ENCODE results near the gene PLP1.
"Not testable (repeated sequence)": the region's sequence is repeated elsewhere in the genome, so short reads cannot be mapped to it uniquely, and the experiment has no call there.

The PLP1 gene, protein sequence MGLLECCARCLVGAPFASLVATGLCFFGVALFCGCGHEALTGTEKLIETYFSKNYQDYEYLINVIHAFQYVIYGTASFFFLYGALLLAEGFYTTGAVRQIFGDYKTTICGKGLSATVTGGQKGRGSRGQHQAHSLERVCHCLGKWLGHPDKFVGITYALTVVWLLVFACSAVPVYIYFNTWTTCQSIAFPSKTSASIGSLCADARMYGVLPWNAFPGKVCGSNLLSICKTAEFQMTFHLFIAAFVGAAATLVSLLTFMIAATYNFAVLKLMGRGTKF

DNA sequence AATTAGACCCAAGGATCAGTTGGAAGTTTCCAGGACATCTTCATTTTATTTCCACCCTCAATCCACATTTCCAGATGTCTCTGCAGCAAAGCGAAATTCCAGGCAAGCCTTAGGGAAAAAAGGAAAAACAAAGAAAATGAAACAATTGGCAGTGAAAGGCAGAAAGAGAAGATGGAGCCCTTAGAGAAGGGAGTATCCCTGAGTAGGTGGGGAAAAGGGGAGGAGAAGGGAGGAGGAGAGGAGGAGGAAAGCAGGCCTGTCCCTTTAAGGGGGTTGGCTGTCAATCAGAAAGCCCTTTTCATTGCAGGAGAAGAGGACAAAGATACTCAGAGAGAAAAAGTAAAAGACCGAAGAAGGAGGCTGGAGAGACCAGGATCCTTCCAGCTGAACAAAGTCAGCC, at the start of gene PLP1:
Gene PLP1, plus strand, starts transcription at position 295 of the 400 bp plus-strand sequence. CDS start 156 bp downstream, outside the sequence.
- DNase-seq, result no peak

DNA sequence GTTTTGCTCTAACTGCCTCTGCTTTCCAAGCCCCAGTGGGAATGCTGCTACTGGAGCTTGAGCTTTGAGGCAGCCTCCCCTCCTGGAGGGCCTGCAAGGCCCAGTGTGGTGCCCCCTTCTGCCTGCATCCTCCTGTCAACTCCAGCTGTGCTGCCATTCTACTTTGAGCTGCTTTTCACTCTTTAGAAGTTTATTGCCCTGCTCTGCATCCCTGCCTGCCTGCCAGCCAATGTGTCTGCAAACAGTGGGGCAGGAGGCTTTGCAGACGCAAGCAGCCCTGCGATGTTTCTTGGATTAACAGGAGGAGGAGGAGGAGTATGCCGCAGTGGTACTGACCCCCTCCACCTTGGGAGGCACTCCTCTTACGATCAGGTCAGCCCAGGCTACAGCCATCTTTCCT, 49.5 kb upstream of the PLP1 start:
- no peak for DNase-seq

DNA sequence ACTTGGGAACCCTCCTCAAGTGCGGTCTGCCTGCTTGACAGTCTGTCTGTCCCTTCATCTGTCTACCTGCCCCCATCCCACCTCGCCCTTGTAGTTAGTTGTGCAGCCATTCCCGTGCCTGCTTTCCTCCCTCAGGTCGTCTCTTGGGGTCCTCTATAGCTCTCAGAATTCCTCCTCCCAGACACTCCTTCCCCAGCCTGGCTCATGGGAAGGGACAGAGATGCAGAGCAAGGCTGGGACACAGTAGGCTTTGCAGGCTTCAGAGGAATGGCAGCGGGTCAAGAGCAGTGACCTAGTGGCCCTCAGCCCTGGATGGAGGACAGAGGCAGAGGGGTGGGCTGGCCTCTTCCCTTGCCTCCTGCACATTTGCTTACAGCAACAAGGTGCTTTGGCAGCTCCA, 47.6 kb upstream of the PLP1 start:
- no peak for DNase-seq

DNA sequence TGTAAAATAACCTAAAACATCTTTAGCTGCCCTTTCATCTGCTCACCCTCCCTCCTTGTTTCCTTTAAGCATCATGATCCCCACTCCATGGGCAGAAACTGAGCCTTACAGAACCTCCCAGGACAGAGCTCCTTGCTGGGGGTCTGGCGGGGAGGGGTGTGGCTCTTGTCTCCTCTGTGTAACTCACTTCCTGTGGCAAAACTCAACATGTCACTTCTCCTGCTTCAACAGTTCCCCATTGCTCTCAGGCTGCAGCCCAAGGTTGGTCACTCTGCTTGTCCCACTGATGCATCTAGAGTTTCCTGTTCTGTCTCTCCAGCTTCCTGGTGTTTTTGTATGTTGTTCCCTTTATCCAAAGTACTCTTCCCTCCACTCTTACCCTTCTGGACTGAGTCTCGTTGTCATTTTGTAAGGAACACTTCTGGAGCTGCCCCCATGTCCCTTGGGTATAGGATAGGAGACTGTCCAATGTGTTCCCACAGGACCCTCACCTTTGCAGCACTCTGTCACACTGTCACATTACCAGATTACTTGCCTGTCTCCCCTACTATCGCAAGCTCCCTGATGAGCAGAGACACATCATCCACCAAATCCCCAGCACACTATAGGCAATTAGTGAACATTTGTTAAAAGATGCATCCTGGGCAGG, 46.4 kb upstream of the PLP1 start:
- no peak for DNase-seq

DNA sequence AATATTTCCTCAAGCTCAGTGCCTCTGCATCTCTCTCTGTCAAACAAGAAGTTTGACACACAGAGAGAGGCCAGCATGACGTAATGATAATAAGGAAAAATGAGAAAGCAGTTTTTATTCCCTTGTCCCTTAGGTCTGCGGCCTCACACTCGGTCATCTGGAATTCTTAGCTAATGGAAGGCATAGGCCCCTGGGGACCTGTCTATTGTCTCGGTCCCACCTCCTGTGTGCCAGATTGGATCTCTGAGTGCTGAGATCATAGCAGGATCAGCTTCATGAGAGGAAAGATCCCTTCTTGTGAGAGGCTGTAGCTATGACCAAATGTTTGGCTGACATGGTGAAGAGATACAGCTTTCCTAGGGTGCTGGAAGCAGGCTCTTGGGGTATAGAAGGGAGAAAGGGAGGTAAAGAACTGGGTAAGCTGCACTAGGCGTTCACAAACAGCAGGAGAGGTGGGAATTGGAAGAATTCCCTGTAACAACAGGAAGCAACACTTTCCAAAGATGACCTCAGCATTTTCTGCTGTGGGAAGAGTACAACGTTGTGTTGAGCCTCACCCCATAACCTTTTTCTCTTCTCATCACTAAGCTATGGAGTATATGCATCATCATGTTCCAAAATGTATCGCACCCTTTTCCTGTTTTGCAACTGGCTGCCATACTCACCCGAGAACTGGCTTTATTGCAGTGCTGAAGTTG, 45.7 kb upstream of the PLP1 start:
- no peak for DNase-seq

DNA sequence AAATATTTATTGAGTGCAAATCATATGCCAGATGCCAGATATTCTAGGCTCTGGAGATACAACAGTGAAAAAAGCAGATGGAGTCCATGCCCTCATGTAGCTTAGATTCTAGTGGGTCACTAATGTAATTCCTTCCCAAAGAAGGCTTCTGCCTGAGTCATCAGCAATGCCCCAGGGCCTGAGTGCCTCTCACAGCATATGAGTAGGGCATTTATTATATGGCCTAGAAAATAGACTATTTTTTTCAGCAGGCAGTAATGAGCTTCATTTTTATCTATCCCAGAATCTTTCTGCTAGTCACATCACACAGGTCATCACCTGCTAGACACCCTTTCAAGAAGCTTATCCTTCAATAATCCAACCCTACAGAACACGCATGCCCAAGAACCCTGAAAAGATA, 43.6 kb upstream of the PLP1 start:
- DNase-seq, result no peak

DNA sequence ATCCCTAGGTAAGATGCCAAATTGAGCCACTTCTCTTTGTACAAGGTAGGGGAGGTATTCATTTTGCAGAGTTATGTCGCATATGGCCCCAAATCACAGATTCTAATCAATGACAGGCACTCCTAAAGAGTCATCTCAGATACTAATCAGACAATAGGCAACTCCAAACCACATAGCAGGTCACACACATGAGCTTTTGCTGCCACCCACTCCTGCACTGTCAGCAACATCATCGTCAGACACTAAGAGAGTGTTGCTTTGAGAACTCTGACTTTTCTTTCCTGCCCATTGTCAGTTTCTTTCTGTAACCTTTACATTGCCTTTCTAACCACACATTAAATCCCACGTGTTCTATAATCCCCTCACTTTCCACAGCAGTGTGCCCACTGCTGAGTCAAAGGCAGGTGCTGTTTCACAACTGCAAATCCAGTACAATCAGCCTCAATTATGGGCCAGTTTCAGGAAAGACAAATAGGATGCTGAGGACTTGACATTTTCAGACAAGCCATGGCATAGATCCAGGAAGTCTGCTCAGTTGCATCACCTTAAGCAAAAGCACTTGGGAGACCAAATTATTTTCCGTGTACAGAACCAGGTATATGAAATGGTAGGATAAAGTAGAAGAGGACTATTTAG, 42.4 kb upstream of the PLP1 start:
- DNase-seq, result no peak

DNA sequence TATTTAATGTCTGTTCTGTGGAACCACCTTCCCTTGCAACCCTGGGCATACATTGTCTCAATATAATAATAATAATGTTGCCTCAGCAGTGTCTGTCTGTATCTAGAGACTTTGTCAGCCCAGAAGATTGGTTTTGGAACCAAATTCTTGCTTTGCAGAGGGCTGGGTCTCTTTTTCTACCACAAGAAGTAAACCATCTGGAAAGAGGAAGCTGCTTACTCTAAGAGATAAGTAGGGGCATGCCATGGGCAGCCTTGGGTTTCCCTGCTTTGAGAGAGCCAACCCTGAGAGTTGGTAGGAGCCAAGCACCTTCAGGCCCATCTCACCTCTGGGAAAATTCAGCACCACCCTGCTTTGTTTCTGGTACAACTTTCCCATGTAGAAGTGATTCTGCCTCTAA, 38.9 kb upstream of the PLP1 start:
- DNase-seq, result no peak

DNA sequence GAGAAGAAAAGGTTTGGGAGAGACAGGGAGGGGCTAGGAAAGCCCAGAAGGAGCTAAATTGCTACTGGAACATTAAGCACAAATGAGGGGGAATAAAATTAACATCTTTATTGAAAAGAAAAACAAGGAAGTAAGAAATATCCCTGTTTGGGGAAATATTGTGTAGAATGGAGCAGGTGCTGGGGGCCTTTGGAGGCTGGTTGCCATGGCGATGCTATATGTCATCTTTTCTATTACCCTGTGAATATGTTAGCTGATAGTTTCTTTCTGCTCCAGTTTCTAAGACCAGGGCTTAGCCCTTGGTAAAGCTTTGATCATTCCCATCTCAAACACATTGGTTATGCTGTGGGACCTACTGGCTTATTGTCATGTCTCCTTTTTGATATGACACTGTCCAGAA, 37.2 kb upstream of the PLP1 start:
- DNase-seq, result no peak

DNA sequence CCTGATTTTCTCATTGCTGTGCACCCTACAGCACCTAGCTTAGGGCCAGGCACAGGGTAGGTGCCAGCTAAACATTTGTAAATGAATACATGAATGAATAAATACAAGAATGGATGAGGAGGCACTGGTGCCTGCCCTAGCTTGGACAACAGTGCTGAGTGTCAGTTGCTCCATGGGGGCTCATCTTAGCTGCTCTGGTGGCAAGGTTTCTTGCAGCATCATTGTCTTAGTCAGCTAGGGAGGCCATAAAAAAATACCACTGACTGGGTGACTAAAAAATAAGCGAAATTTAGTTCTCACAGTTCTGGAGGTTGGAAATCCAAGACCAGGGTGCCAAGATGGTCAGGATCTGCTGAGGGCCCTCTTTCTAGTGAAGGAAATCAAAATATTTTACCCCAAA, 34.8 kb upstream of the PLP1 start:
- no peak for DNase-seq

DNA sequence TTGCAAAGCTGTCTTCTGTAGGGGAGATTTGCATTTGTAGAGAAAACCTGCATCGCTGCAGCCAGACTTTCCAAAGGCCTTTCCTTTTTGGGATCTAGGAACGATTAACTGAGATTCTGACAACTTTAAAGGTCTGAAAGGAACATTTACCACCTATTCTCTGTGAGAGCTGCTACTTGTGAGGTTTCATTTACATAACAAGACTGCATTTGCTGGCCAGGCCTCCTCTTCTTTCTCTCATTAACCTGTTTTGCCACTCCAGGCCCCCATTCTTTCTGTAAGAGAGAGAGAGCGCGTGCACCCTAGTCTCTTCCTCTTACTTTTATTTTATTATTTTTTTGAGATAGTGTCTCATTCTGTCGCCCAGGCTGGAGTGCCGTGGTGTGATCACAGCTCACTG, 34.3 kb upstream of the PLP1 start:
- no peak for DNase-seq

DNA sequence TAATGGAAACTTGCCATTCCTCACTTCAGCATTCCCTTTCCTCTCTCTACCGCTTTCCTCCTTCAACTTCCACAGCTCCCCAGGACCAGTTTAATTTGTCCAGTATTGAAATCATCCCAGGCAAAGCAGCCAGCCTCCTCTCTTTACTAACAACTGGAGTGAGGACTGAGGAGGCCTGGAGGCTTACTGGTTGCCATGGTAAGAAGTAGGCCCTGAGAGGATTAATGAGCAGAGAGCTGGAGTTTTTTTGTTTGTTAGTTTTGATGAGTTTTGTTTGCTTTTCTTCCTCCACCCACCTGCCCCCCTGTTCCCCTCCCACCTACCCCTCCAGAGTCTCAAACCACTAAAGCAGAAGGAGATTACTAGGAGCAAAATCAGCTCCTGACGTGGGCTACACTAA, 29.5 kb upstream of the PLP1 start:
- no peak for DNase-seq

DNA sequence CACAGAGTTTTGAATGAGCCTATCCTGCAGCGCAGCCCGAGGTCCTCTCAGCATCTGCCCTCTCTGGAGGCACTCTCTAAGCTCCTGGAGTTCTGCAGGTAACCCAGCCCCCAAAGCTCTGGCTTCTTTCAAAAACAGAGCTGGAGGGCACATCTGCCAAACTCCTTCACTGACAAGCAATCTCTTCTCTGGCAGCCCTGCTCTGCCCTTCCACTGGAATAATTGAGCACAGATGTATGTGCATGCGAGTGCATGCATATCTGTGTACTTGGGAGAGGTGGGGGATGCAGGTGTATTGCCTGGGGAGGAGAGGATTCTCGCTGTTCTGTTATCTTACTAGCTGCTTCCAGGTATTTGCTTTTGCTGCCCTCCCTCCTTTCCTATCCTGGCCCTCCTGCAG, 22.2 kb upstream of the PLP1 start:
- DNase-seq, result no peak

DNA sequence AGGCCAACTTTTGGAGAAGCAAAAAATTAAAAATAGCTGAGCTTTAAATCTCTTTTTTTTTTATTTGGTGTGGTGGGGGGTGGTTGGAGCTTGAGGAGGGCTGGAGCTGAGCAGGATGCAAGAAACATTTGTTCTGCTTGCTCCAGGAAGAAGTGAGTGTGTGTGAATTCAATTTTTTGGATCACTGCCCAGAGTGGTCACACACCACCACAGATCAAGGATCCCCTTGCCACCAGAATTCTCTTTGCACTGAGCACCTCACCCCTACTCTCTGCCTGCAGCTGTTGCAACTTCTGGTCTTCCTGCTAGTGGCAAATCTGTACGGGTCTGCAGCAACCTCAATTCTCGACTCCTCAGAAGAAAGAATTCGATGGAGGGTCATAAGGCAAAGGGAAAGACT, 19.9 kb upstream of the PLP1 start:
- no peak for DNase-seq

DNA sequence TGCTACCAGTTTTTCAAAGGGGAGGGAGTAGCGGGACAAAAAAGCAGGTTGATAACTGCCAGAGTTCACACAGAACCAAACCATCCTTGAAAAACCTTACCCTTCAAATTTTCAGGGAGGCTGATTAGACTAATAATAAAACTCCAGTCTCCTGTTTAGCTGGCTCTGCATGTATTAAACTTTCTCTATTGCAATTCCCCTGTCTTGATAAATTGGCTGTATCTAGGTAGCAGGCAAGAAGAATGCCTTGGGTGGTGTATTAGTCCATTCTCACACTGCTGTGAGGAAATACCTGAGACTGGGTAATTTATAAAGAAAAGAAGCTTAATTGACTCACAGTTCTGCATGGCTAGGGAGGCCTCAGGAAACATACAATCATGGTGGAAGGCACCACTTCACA, 18.1 kb upstream of the PLP1 start:
- DNase-seq, result no peak

DNA sequence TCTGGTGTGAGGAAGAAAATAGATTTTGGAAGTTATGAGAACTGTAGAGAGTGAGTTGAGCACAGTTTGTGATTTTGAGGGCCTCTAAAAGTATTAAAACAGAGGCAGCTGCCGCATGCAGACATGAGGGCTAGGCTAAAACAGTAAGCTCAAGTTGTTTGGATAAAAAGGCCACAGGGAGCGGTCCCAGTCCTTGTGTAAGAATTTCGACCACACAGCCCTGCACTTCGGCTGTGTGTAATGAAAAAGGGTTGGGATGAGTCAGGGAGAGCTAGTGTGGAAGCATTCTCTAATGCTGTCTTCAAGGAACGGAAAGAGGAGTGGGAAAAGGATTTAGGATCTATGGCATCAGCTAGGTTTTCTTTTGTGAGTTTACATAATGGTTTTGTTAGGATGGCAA, 13.1 kb upstream of the PLP1 start:
- DNase-seq, result not testable (repeated sequence)

DNA sequence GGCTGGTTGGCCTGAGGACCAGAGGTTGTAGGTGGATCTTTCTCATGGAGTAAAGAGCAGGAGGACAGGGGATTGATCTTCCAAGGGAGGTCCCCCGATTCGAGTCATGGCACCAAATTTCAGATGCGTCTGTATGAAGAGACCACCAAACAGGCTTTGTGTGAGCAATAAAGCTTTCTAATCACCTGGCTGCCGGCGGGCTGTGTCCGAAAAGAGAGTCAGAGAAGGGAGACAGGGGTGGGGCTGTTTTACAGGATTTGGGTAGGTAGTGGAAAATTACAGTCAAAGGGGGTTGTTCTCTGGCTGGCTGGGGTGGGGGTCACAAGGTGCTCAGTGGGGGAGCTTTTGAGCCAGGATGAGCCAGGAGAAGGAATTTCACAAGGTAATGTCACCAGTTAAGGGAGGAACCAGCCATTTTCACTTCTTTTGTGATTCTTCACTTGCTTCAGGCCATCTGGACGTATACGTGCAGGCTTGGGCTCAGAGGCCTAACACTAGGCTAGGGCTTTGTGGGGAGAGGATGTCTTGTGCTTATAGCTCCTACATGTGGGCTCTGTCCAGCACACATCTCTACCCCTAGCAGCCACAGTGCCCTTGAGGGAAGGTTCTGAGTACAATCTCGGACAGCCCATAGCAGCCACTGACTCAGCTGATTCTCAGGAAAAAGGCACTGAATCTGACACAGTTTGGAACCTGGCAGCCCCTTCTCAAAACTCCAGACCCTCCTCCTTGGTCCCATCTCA, 9.7 kb upstream of the PLP1 start:
- DNase-seq, result not testable (repeated sequence)

DNA sequence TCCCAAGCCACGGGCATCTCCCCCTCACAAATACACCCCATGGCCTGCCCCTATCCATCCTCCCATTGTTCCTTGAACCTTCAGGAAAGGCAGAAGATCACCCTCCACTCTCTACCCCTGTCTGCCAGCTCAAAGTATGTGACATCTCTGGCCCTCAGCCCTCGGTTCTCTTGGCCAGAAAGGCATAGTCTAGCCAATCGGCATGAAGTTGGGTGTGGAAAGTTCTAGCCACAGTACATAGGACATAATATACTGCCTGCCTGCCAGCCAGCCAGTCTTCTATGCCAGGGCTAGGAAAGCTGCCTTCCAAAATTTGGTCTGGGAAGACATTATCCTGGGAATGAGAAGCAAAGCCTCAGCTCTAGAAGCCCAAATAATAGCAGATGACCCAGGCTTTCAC, 3.2 kb upstream of the PLP1 start:
- DNase-seq, result no peak

DNA sequence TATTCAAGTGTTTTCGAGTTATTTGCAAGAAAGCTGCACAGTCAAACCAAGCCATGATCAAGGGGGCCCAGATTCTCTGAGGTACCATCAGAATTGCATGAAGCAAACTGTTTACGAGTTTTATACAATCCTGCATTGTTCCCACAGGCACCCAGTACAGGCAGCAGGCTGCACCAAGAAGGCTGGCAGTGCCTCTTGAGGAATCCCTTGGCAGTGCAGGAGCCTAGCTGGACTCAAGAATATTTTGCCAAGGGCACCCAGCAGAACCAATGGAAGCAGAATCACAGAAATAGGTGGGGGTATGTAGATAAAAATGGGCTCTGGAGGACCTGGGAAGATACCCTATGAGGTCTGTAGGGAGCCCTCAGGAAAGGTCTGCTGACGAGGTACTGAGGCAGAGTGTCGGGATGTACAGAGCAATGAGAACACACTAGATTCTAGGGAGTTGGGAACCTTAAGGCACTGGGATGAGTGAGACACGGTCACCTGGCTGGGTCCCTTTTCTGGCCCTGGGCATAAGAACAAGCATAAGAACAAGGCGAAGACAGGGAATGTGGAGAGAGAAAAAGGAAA, 2.5 kb upstream of the PLP1 start:
- no peak for DNase-seq

DNA sequence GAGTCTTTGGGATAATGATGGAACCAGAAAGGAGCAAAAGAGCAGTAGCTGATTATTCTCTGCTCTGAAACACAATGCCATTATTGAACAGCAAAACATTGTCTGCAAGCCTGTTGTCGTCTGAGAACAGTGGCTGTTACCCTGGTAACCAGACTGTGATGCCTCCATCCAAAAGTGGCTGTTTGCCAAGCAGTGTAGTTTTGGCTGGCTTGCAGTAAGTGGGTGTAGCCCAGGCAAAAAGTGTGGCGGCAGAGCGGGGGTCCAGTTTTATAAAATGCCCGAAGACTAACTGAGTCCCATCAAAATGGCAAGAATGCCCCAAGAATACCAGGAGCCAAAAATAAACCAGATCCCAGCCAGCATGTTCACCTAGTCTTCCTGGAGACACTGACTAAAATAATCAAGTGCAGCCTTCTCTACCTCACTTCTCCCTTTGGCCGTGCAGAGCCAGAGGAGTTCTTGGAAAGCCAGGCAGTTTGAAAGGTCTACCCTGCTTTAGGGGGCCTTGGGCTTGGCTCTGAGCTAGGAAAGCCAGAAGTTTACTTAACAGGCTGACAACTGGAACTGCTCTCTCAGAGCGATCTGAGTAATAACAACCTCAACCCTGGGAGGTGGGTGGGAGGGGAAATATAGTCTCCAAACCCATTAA, 2.6 kb downstream of the PLP1 start:
- DNase-seq, result no peak

DNA sequence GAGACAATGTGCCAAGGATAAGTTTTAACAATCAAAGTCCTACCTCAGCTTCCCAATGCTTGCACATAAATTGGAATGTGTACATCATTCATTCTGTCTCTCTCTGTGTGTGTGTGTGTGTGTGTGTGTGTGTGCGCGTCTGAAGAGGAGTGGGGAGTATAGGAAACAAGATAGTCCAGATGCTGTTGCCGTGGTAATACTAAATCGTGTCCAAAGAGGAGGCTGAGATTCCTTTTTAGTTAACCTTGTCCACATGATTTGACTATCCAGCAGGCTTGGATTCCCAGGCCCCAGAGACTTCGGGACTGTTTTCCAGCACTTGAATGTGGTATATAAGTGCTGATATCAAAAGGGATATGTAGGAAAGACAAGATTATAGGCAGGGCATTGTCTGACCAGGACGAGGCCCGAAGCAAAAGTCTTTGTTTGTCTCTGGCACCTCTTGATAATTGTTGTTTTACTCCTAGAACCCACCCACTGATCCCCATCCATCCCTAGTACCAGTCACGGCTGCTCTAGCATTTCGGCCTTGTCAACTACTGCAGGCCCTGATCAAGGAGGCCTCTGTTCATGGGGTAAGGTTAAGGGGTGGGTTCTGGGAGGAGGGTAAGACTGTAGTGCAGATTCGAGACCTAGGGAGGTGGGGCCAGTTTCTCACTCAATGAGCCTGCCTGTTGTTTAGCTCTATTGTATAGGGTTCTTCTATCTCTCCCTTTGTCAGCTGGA, 3.9 kb downstream of the PLP1 start:
- DNase-seq, result no peak

DNA sequence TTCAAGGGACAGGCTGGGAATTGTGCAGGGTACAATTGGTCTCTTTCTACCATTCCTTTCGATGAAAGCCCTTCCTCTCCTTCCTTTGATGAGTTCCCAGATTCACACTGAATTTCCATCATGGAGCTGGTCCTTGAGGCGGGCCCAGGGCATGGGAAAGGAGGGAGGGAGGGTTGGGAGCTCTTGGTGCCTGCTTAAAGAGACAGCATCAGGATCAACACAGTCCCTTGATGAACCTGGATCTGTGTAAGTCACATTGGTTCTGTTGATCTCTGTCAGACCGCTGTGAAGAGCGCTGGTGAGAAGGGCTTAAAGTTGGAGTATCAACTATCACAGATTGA, 4.4 kb downstream of the PLP1 start:
- DNase-seq, result no peak

Measured in NK-92 treated with Interleukin-12 subunit alpha and Interleukin-12 subunit beta, amount 100 ng/mL, for 24 hours (cell line).